GM12873 (cell line): ENCODE data around the gene RASEF.

Experiments
- CTCF ChIP-seq: IDR thresholded peaks from 2 replicates; pipeline ENCODE4 v1.5.1; 2012; ENCODE audit warnings: low read depth, mild to moderate bottlenecking, moderate library complexity, low read length, control low read depth; ENCODE audit not compliant: insufficient read depth; ENCODE audit errors: missing control alignments

RASEF gene

DNA sequence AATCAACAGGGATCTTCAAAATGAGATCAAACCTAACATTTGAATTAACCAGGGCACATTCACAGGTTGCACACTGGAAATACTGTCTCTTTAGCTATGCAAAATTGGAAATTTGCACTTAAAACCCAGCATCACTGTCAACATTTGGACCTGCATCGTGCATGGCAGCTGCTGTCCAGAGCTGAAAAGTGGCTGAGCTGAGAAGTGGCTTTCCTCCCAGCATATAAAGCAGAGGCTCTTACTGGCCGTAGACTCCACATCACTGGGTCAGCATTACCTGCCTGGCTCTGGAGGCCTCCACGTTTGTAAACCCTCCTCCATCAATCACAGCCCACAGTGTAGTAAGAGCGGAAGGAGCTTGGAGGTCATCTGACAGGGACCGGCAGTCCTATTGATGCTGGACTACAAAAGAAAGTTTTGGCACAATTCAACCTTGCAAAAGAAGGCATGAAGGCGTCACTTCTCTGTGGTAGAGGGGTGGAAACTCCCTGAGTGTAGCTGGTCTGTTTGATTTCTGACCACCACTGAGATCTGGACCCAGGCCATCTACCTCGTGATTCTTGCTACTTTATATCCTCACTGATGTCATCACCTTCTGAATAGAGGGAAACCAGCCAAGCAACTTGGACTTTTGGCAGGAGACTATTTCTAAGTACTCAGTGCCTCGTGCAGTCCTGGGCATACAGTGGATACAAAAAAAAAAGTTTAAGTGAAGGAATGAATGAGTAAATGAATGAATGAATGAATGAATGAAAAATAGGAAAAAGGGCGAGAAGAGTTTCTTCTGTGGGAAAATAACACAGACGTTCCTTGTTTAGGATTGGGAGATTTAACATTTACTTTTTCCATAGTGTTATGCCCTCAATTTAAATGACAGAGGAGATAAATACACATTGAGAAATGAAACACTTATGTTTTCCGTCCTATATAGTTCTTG lies 14.8 kb downstream of the RASEF start:
- TF ChIP-seq CTCF = no peak

DNA sequence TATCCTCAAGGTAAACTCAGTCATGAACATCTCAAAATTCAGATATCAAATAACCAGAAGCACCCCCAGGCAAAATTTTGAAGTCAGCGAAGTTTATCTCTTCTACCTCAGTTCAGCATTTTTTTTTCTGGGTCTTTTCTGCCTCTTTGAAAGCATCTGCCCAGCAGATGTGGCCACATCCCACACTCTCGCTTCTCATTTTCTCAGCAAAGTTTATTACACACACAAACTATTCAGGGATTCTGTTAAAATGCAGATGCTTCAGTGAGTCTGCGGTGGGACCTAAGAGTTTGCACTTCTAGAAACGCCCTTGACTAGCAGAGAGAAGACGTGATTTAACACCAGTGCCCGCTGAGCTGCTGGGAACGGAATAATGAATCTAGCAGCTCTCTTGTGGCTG lies 19.3 kb downstream of the RASEF start:
- no peak for TF ChIP-seq CTCF

- TF ChIP-seq CTCF = no peak
Observed at GRCh38 chr9:83041771-83042170, 21.2 kb downstream of the RASEF start.

DNA sequence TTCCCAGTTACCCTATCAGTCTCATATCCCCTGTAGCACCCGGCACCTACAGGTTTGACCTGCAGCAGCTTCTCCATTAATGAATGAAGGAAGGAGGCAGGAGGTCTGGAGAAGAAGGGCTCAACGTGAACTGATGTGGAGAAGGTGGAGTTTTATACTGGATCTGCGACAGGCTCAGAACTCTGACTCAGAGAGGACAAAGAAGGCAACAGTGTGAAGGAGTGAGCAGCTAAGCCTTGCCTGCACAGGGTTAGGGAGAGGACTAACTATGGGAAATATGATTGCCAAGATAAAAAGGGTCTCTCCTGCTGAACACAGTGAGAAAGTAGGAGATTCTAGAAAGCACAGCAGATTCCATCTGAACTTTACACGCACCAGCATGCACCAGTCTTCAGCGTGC lies 23.6 kb downstream of the RASEF start:
- no peak for TF ChIP-seq CTCF

DNA sequence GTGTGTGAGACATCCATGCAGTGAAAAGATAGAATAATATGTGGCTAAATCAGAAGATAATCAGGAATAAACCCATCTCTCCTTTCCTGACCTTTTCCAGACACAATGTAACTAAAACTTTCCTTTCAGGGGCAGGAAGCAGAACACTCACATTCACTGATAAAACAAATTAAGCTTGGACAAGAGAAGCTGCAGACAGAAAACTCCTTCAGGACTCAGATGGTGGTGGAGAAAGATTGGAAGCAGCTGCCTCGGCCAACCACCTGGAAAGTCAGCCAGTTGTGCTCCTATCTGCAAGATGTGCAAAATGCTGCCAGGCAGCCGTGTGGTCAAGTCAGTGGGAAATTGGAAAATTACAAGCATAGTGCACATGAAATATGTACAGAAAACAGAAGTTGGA lies 26.9 kb downstream of the RASEF start:
- TF ChIP-seq CTCF = no peak

DNA sequence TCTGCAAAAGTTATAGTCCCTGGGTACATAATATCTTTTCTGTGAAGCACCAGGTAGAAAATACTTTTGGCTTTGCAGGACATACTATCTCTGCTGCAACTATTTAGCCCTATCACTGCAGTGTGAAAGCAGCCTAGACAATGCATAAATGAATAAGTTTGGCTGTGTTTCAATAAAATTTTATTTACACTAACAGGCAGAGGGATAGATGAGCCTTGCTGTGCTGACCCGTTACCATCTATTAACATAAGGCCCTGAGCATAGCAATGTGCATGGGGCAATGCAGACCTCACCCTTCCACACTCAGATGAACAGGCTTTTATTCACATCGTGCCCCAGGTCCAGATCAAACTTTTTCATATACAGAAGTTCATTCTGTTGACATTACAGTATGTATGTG lies 27.8 kb downstream of the RASEF start:
- no peak for TF ChIP-seq CTCF

- TF ChIP-seq CTCF = no peak
Observed at GRCh38 chr9:83034587-83034986, 28.4 kb downstream of the RASEF start.
